Purkinje cell (primary cell): Measurements from ENCODE around the gene LITAFD. TPM values are rescaled to one million over a fixed set of nuclear protein-coding genes. Genes with fewer than 3 reads are reported as not detected.

ENCODE experiments used
- polyA plus RNA-seq: library from polyadenylated mRNA; unstranded; fragments of >200 nt; fragmentation: Nextera tagmentation; gene quantifications from 2 replicates; pipeline ENCODE4 v1.2.1, GENCODE V29; 2014

Gene LITAFD
- polyA plus RNA-seq: not detected in 2 replicates

GRCh38 chr16:8882041-8882617, at the start of gene LITAFD:
TSS of gene LITAFD (plus strand) at chr16:8882351. CDS start at chr16:8884356, 2,005 bp downstream.

DNA sequence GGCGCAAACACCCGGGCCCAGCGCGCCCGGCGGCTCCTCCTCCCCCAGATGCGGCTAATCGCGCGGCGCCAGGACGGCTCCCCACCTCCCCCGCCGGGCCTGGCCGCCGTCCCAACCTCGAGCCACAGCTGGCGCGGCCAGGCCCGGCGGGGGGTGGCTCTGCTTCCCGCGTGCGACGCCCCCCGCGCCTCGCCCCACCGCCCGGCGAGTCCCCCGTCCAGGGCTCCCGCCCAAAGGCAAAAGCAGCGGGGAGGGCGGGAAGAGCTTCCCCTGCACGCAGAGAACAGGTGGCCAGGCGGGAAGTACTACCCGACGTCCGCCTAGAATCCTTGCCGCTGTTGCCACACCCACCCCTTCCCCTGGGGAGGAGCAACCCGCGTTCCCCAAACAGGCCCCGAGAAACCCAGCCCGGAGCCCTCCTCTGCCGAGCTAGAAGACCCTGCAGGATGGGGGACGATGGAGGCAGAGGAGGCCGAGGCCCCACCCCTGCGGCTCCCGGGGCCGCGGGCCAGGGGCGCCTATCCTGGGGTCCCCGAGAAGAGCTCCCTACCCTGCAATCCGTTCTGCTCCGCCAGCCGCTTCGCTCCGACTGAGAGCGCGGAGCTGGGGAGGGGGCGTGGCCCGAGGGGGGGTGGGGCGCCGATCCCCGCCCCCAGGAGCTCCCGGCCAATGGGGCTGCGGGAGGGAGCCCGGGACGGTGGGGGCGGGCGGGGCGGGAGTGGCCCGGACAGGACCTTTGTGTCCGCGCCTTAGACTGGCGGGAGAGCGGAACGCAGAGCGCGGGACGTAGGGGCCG, 13.5 kb upstream of the LITAFD start, which contains the start of gene CARHSP1:
CARHSP1 (minus strand) TSS at position 591 of the 796 bp plus-strand sequence. CDS start 9,678 bp downstream, outside the sequence.

Other genes starting within 250 kb of the LITAFD start
- 84.7 and 96.3 TPM in 2 replicates for gene ABAT, start 207.7 kb upstream of the LITAFD start, polyA plus RNA-seq
- gene TMEM186, start 84.7 kb upstream of the LITAFD start, polyA plus RNA-seq: 5.8 and 11.7 TPM in 2 replicates
- 2.8 and 8.8 TPM in 2 replicates for gene PMM2, start 84.5 kb upstream of the LITAFD start, polyA plus RNA-seq
- gene CARHSP1, start 13.3 kb upstream of the LITAFD start, polyA plus RNA-seq: 1.1 and 1.7 TPM in 2 replicates
- gene USP7, start 81.6 kb downstream of the LITAFD start, polyA plus RNA-seq: 32.8 and 35.5 TPM in 2 replicates
- gene HAPSTR1, start 209.3 kb downstream of the LITAFD start, polyA plus RNA-seq: 18.0 and 22.3 TPM in 2 replicates